Left lobe of liver (tissue), 2 donors: Measurements from ENCODE around the gene TMEM79. TPM values are rescaled to one million over a fixed set of nuclear protein-coding genes. Genes with fewer than 3 reads are reported as not detected.

Source experiments
- ATAC-seq: fragments of 200-7000 bp; cut with Tn5 transposase; one replicate; pipeline ENCODE4 v1.9.1; 2020; ENCODE audit warnings: mild to moderate bottlenecking, moderate library complexity
- DNase-seq: peaks from one replicate; pipeline ENCODE4 v3.0.0-alpha.2; 2020; ENCODE audit warnings: low spot score
- total RNA-seq: library from RNA; stranded (reverse); gene quantifications from one replicate; pipeline ENCODE4 v1.2.1, GENCODE V29; 2021
- donor health status: DM: no; HTN: no; CAD: no; lungs with moderate emphysema.
- donor health status: DM: no; HTN: yes; CAD: no.

The TMEM79 gene
- 2.6 TPM for total RNA-seq

GRCh38 chr1:156284112-156284511, at the start of gene TMEM79:
Gene TMEM79 (plus strand): TSS chr1:156284325. CDS start chr1:156285227, 902 bp downstream.
- ATAC-seq (no peak), DNase-seq (no peak)

- DNase-seq = no peak
- ATAC-seq = no peak
These were observed 48.0 kb upstream of the TMEM79 start for GRCh38 chr1:156236164-156236563.

- no peak for DNase-seq
- no peak for ATAC-seq
These were observed 45.9 kb upstream of the TMEM79 start for GRCh38 chr1:156238248-156238647.

- DNase-seq = no peak
- no peak for ATAC-seq
These were observed 42.8 kb upstream of the TMEM79 start for GRCh38 chr1:156241311-156241811.

- ATAC-seq (no peak), DNase-seq (no peak)
These were observed 42.2 kb upstream of the TMEM79 start, which contains the start of gene BGLAP for GRCh38 chr1:156241926-156242325. Gene BGLAP (plus strand): TSS chr1:156242184. CDS start chr1:156242232, 48 bp downstream.

- ATAC-seq (no peak), DNase-seq (no peak)
These were observed 41.4 kb upstream of the TMEM79 start for GRCh38 chr1:156242738-156243137.

- ATAC-seq = peak; percentile 27
- DNase-seq = no peak
These were observed 40.0 kb upstream of the TMEM79 start for GRCh38 chr1:156244126-156244525.

- DNase-seq = no peak
These were observed 39.4 kb upstream of the TMEM79 start for GRCh38 chr1:156244712-156245111.

GRCh38 chr1:156245451-156246232, 38.5 kb upstream of the TMEM79 start:
- DNase-seq (no peak), ATAC-seq (peak; percentile 34)

More at GRCh38 chr1:156244712-156245111, 39.4 kb upstream of the TMEM79 start:
- ATAC-seq = no peak

- no peak for ATAC-seq
These were observed 37.8 kb upstream of the TMEM79 start for GRCh38 chr1:156246241-156246780.

GRCh38 chr1:156246781-156247459, 37.2 kb upstream of the TMEM79 start:
- peak; percentile 58 for ATAC-seq
- DNase-seq = no peak

More at GRCh38 chr1:156246241-156246780, 37.8 kb upstream of the TMEM79 start:
- DNase-seq = no peak

GRCh38 chr1:156247460-156248322, 36.4 kb upstream of the TMEM79 start, which contains the start of gene PAQR6:
Gene PAQR6 (minus strand): TSS chr1:156248056. CDS start chr1:156246731, 1,325 bp downstream.
- DNase-seq = no peak
- ATAC-seq = peak; percentile 4

GRCh38 chr1:156248323-156248683, 35.8 kb upstream of the TMEM79 start:
- DNase-seq = no peak
- ATAC-seq = no peak

GRCh38 chr1:156249593-156249992, 34.5 kb upstream of the TMEM79 start:
- ATAC-seq (no peak), DNase-seq (no peak)

GRCh38 chr1:156251527-156251926, 32.6 kb upstream of the TMEM79 start:
- DNase-seq (no peak), ATAC-seq (no peak)

GRCh38 chr1:156253634-156254033, 30.5 kb upstream of the TMEM79 start:
- ATAC-seq (no peak), DNase-seq (no peak)

- ATAC-seq = no peak
- no peak for DNase-seq
These were observed 26.4 kb upstream of the TMEM79 start for GRCh38 chr1:156257711-156258110.

- no peak for DNase-seq
- ATAC-seq = no peak
These were observed 25.3 kb upstream of the TMEM79 start for GRCh38 chr1:156258859-156259258.

GRCh38 chr1:156259805-156260204, 24.3 kb upstream of the TMEM79 start:
- DNase-seq = no peak

GRCh38 chr1:156260896-156261295, 23.2 kb upstream of the TMEM79 start:
- ATAC-seq = peak; percentile 34
- DNase-seq = no peak

More at GRCh38 chr1:156259805-156260204, 24.3 kb upstream of the TMEM79 start:
- peak; percentile 43 for ATAC-seq
